Omental fat pad (tissue), 4 donors: Measurements from ENCODE around the gene ZNF862. TPM values are rescaled to one million over a fixed set of nuclear protein-coding genes. Genes with fewer than 3 reads are reported as not detected.

Experiments
- ATAC-seq: fragments of 150-250 bp; one replicate; pipeline ENCODE4 v1.9.1; 2016; ENCODE audit warnings: mild to moderate bottlenecking, moderate library complexity; ENCODE audit not compliant: low FRiP score
- DNase-seq: peaks from one replicate; pipeline ENCODE4 v3.0.0-alpha.2; 2019; ENCODE audit warnings: low spot score
- total RNA-seq, 4 donors: library from RNA; depleted of rRNA; stranded (reverse); fragments of >200 nt; gene quantifications; one replicate each; pipeline ENCODE4 v1.1.0, GENCODE V29; 2016
- TF ChIP-seq, protein P1 (sequence below), 3 donors: fragments of 450-650 bp; IDR thresholded peaks; one replicate each; pipeline ENCODE4 v1.5.1; 2016 to 2017; ENCODE audit warnings: antibody characterized with exemption in 3 of 3, mild to moderate bottlenecking in 3 of 3, moderate library complexity in 2 of 3

Gene ZNF862
- total RNA-seq, 4 donors from 2014 or later, result 4.4 to 20.6 (median 10.4) TPM

DNA sequence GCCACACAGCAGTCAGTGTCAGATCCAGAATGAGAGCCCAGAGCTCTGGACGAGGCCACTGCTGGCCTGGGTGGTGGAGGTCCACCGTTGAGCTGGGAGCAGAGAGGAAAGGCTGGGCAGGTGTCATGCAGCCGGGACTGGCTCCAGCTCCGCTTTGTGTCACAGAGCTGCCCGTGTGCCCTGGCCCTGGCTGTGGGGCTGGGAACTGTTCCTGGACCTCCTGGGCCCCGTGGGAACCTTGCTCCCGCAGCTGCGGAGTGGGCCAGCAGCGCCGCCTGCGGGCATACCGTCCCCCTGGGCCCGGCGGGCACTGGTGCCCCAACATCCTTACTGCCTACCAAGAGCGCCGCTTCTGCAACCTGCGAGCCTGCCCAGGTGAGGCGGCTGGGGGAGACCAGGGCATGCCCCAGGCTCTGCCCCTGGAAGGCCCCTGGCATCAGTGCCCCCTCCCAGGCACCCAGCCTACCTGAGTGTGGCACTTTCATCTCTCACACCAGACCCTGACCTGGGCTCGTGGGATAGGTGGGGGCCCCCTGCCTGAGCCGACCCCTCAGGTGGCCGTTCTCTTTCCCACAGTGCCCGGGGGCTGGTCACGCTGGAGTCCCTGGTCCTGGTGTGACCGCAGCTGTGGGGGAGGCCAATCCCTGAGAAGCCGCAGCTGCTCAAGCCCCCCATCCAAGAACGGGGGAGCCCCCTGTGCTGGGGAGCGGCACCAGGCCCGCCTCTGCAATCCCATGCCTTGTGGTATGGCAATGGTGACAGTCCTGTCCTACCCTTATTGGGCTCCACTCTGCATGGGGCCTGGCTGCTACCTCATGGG is 18.8 kb upstream of the ZNF862 start:
- TF ChIP-seq, protein P1, sequence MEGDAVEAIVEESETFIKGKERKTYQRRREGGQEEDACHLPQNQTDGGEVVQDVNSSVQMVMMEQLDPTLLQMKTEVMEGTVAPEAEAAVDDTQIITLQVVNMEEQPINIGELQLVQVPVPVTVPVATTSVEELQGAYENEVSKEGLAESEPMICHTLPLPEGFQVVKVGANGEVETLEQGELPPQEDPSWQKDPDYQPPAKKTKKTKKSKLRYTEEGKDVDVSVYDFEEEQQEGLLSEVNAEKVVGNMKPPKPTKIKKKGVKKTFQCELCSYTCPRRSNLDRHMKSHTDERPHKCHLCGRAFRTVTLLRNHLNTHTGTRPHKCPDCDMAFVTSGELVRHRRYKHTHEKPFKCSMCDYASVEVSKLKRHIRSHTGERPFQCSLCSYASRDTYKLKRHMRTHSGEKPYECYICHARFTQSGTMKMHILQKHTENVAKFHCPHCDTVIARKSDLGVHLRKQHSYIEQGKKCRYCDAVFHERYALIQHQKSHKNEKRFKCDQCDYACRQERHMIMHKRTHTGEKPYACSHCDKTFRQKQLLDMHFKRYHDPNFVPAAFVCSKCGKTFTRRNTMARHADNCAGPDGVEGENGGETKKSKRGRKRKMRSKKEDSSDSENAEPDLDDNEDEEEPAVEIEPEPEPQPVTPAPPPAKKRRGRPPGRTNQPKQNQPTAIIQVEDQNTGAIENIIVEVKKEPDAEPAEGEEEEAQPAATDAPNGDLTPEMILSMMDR (IDR thresholded peaks at IDR 0.05), result no peak
- ATAC-seq (no peak), DNase-seq (no peak)

DNA sequence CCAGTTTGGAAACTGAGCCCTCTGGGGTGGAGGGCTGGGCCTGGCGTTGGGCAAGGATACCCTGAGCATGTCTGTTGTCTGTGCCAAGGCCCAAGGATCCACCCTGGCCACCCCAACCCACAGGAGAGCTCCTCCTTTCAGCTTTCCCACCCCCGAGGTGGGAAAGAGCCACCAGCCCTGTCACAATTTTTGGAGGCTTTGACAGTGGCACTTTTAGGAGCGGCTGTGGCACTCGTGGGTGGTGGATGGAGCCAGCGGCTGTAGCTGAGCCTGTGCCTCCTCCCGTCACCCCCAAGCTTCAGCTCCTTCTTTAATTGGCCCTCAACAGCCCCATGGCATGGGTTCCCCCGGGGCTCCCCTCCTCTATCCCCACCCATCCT is 18.2 kb upstream of the ZNF862 start:
- no peak for ATAC-seq
- TF ChIP-seq, protein P1 (IDR thresholded peaks at IDR 0.05), result no peak
- DNase-seq, result no peak

DNA sequence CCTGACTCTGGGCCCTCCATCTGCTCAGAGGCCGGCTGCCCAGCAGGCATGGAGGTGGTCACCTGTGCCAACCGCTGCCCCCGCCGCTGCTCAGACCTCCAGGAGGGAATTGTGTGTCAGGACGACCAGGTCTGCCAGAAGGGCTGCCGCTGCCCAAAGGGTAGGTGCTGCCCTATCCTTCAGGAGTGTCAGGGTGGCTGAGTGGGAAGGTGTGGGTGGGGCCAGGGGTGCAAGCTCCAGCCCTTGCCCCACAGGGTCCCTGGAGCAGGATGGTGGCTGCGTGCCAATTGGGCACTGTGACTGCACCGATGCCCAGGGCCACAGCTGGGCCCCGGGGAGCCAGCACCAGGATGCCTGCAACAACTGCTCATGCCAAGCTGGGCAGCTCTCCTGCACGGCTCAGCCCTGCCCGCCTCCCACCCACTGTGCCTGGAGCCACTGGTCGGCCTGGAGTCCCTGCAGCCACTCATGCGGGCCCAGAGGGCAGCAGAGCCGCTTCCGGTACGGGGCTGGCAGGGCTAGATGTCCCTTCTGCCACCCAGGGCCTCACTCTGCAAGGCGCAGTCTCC is 17.5 kb upstream of the ZNF862 start:
- ATAC-seq (no peak), DNase-seq (no peak)
- TF ChIP-seq, protein P1 (IDR thresholded peaks at IDR 0.05), result no peak

DNA sequence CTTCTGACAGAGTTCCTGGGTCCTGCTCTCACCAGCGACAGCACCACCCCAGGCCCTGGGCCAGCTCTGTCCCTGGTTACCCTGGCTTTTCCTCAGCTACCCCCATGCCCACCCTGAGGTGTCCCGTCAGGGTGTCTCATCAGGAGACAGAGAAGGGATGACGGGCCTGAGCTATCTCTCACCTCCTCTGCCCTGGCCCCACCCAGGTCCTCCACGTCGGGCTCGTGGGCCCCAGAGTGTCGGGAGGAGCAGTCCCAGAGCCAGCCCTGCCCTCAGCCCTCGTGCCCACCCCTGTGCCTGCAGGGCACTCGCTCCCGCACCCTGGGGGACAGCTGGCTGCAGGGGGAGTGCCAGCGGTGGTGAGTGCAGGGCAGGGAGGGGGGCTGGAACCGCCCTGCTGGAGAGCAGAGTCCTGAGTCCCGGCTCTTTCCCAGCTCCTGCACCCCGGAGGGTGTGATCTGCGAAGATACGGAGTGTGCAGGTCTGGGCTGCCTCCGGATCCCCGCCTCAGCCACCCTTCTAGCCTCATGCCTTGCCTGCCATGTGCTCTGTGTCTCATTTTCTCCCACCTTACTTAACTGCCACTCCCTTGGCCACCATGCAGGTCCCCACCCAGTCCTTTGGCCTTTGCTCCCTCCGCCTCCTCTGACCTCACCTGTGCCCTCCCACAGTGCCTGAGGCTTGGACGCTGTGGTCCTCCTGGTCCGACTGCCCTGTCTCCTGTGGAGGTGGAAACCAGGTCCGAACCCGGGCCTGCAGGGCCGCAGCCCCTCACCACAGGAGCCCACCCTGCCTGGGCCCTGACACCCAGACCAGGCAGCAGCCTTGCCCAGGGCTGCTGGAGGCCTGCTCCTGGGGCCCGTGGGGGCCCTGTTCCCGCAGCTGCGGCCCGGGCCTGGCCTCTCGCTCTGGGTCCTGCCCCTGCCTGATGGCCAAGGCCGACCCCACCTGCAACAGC is 16.7 kb upstream of the ZNF862 start:
- ATAC-seq (no peak), DNase-seq (no peak)
- TF ChIP-seq, protein P1 (IDR thresholded peaks at IDR 0.05), result no peak

DNA sequence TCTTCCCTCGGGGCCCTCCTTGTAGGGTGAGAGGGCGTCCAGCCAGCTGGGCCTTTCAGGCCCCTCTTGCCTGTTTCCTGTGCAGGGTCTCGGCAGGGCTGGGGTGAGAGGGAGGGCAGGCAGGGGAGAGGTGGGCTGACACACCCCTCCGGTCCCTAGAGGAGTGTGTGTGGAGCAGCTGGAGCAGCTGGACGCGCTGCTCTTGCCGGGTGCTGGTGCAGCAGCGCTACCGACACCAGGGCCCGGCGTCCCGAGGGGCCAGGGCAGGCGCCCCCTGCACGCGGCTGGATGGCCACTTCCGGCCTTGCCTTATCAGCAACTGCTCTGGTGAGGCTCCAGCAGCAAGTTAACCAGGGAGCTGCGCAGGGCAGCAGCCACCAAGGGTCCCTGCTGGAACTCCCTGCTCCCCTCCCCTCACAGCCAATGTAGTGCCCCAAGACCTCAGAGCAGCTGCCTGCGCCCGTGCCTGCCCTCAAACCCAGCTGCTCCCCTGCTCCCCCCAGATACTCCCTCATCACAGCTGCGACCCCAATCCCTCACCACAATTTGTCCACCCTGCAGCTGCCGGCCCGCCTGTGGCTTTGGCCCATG is 15.7 kb upstream of the ZNF862 start:
- no peak for DNase-seq
- TF ChIP-seq, protein P1 (IDR thresholded peaks at IDR 0.05), result no peak
- no peak for ATAC-seq

DNA sequence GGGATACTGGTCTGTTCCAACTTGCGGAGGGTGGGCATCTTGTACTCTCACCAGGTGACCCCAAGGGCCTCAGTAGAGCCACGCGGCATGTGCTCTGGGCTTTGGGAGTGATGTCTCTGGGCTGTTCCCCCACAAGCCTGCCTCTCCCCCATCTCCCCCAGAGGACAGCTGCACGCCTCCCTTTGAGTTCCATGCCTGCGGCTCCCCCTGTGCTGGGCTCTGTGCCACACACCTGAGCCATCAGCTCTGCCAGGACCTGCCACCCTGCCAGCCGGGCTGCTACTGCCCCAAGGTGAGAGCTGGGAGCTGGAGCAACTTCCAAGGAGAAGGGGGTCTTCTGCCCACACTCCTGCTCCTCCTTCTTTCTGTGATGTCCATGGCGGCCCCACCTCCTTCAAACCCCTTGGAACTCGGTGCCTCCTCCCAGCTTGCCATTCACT is 15.0 kb upstream of the ZNF862 start:
- ATAC-seq (no peak), DNase-seq (no peak)
- TF ChIP-seq, protein P1 (IDR thresholded peaks at IDR 0.05), result no peak
